HepG2 (cell line): ENCODE results near the gene RAC3. TPM values are rescaled to one million over a fixed set of nuclear protein-coding genes. Genes with fewer than 3 reads are reported as not detected.

Source experiments
- BORCS8-MEF2B ChIP-seq: sonication (generic); formaldehyde crosslinking; IDR thresholded peaks from 2 replicates; pipeline ENCODE4 v1.8.0; 2022; ENCODE audit warnings: mild to moderate bottlenecking, missing genetic modification reagents
- EED ChIP-seq: sonication (generic); formaldehyde crosslinking; IDR thresholded peaks from 2 replicates; pipeline ENCODE4 v1.5.0; 2020; ENCODE audit warnings: mild to moderate bottlenecking, missing genetic modification reagents
- FOXO1 ChIP-seq: sonication (generic); formaldehyde crosslinking; IDR thresholded peaks from 2 replicates; pipeline ENCODE4 v1.4.0; 2020; ENCODE audit warnings: missing genetic modification reagents
- HMG20B ChIP-seq: conservative IDR thresholded peaks from 2 replicates; pipeline ENCODE4 v1.6.1; 2016; ENCODE audit warnings: missing genetic modification reagents, missing compliant biosample characterization
- KLF13 ChIP-seq: sonication (generic); formaldehyde crosslinking; IDR thresholded peaks from 2 replicates; pipeline ENCODE4 v1.4.0; 2020; ENCODE audit warnings: mild to moderate bottlenecking, missing genetic modification reagents
- RBM22 ChIP-seq: fragments of 200-400 bp; formaldehyde crosslinking; optimal IDR thresholded peaks from 2 replicates; pipeline ENCODE3; 2017; ENCODE audit warnings: mild to moderate bottlenecking, low read length, moderate library complexity
- ZBTB8A ChIP-seq: sonication (generic); formaldehyde crosslinking; IDR thresholded peaks from 2 replicates; pipeline ENCODE4 v1.4.0; 2020; ENCODE audit warnings: mild to moderate bottlenecking, low read depth, missing genetic modification reagents, borderline replicate concordance
- ZNF337 ChIP-seq: sonication (generic); formaldehyde crosslinking; IDR thresholded peaks from 2 replicates; pipeline ENCODE4 v1.5.1; 2020; ENCODE audit warnings: missing genetic modification reagents, low read depth, mild to moderate bottlenecking, borderline replicate concordance
- ZNF883 ChIP-seq: sonication (generic); formaldehyde crosslinking; IDR thresholded peaks from 2 replicates; pipeline ENCODE4 v1.5.1; 2020; ENCODE audit warnings: mild to moderate bottlenecking, missing genetic modification reagents; ENCODE audit errors: not compliant biosample characterization
- polyA plus RNA-seq, 8 experiments: library from polyadenylated mRNA; depleted of rRNA in 3 of 8; stranded (reverse) in 7 of 8; unstranded in 1 of 8; fragments of >200 nt; fragmentation: Illumina TruSeq in 4 of 8; extraction: Trizol in 4 of 8; gene quantifications; 2 replicates each; pipeline versions ENCODE4 v1.2.1 to v1.2.3, GENCODE V29; 2011 to 2016; ENCODE audit warnings: low read depth in 4 of 8, missing spikeins in 1 of 8, mixed read lengths in 1 of 8; ENCODE audit not compliant: insufficient read depth in 1 of 8
- total RNA-seq, 5 experiments: library from RNA; depleted of rRNA; stranded (reverse); fragments of >200 nt; fragmentation: Illumina TruSeq; extraction: Trizol; gene quantifications; 2 replicates each; pipeline ENCODE4 v1.2.3, GENCODE V29; 2016; ENCODE audit warnings: low read depth in 1 of 5
- TF ChIP-seq, protein P1 (sequence below): sonication (generic); formaldehyde crosslinking; IDR thresholded peaks from 2 replicates; pipeline ENCODE4 v1.4.0; 2020; ENCODE audit warnings: mild to moderate bottlenecking, missing genetic modification reagents
- TF ChIP-seq, protein P2 (sequence below): IDR thresholded peaks from 2 replicates; pipeline ENCODE4 v1.6.1; 2018; ENCODE audit warnings: missing genetic modification reagents
- TF ChIP-seq, protein P3 (sequence below): sonication (generic); formaldehyde crosslinking; IDR thresholded peaks from 2 replicates; pipeline ENCODE4 v1.8.0; 2022; ENCODE audit warnings: mild to moderate bottlenecking, missing genetic modification reagents, borderline replicate concordance
- TF ChIP-seq, protein P4 (sequence below): sonication (generic); formaldehyde crosslinking; IDR thresholded peaks from 2 replicates; pipeline ENCODE4 v1.5.1; 2020; ENCODE audit warnings: missing genetic modification reagents, mild to moderate bottlenecking, borderline replicate concordance
- TF ChIP-seq, protein P5 (sequence below): sonication (generic); formaldehyde crosslinking; IDR thresholded peaks from 2 replicates; pipeline ENCODE4 v1.5.0; 2020; ENCODE audit warnings: missing genetic modification reagents
- TF ChIP-seq, protein P6 (sequence below): sonication (generic); formaldehyde crosslinking; IDR thresholded peaks from 2 replicates; pipeline ENCODE4 v1.8.0; 2022; ENCODE audit warnings: missing genetic modification reagents, mild to moderate bottlenecking, inconsistent platforms, borderline replicate concordance
- TF ChIP-seq, protein P7 (sequence below): sonication (generic); formaldehyde crosslinking; IDR thresholded peaks from 2 replicates; pipeline ENCODE4 v1.4.0; 2020; ENCODE audit warnings: missing genetic modification reagents

The RAC3 gene
- total and polyA plus RNA-seq, 2 of the 13 experiments (the other 11 are each of a cell fraction or from before 2014, with no cell fraction given), result 10.5 to 21.3 TPM

DNA sequence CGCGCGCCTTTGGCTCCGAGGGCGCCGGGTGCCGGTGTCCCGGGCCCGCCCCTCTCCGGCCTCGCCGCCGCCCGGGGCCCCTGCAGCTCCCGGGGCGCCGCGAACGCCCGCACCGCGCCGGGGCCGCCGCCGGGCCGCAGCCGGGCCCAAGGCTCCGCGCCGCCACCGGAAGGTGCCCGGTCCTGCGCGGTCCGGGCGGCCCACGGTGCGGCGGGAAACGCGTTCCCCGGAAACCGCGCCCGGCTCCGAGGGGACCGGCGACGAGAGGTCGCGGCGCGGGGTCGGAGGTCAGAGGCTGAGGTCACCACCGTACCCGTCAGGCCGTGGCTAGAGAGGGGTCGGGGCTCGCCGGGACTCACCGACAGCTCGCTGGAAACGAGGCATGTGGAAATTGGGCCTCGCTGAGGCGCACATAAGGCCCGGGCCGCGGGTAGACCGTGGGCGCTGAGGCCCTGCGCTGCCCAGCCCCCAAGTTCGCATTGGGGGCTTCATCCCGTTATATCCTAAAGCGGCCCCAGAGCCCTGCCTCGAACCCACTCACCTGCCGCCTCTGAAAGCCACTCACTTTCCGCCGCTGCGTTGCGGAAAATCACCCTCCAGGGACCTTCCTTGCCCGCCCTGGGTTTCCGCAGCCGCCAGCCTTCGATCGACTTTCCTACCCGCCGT is 34.3 kb downstream of the RAC3 start, which contains the start of gene DUS1L (continued):
- TF ChIP-seq, protein P1, sequence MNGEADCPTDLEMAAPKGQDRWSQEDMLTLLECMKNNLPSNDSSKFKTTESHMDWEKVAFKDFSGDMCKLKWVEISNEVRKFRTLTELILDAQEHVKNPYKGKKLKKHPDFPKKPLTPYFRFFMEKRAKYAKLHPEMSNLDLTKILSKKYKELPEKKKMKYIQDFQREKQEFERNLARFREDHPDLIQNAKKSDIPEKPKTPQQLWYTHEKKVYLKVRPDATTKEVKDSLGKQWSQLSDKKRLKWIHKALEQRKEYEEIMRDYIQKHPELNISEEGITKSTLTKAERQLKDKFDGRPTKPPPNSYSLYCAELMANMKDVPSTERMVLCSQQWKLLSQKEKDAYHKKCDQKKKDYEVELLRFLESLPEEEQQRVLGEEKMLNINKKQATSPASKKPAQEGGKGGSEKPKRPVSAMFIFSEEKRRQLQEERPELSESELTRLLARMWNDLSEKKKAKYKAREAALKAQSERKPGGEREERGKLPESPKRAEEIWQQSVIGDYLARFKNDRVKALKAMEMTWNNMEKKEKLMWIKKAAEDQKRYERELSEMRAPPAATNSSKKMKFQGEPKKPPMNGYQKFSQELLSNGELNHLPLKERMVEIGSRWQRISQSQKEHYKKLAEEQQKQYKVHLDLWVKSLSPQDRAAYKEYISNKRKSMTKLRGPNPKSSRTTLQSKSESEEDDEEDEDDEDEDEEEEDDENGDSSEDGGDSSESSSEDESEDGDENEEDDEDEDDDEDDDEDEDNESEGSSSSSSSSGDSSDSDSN (CRISPR knock-in tag), result peak; percentile 83
- TF ChIP-seq, protein P2, sequence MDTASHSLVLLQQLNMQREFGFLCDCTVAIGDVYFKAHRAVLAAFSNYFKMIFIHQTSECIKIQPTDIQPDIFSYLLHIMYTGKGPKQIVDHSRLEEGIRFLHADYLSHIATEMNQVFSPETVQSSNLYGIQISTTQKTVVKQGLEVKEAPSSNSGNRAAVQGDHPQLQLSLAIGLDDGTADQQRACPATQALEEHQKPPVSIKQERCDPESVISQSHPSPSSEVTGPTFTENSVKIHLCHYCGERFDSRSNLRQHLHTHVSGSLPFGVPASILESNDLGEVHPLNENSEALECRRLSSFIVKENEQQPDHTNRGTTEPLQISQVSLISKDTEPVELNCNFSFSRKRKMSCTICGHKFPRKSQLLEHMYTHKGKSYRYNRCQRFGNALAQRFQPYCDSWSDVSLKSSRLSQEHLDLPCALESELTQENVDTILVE (CRISPR knock-in tag), result peak; percentile 99
- TF ChIP-seq, protein P3, sequence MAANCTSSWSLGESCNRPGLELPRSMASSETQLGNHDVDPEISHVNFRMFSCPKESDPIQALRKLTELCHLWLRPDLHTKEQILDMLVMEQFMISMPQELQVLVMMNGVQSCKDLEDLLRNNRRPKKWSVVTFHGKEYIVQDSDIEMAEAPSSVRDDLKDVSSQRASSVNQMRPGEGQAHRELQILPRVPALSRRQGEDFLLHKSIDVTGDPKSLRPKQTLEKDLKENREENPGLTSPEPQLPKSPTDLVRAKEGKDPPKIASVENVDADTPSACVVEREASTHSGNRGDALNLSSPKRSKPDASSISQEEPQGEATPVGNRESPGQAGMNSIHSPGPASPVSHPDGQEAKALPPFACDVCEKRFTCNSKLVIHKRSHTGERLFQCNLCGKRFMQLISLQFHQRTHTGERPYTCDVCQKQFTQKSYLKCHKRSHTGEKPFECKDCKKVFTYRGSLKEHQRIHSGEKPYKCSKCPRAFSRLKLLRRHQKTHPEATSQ (CRISPR knock-in tag), result 0 out of 2 replicates have a peak, but pooled peaks have one; percentile 19
- TF ChIP-seq BORCS8-MEF2B (CRISPR knock-in tag), result peak; percentile 86; the same call in 1 of the 2 replicates
- TF ChIP-seq ZBTB8A (CRISPR knock-in tag), result no peak
- no peak; the same call in 1 of the 2 replicates for TF ChIP-seq KLF13 (CRISPR knock-in tag)
- TF ChIP-seq FOXO1 (CRISPR knock-in tag), result peak; percentile 90
- TF ChIP-seq, protein P4, sequence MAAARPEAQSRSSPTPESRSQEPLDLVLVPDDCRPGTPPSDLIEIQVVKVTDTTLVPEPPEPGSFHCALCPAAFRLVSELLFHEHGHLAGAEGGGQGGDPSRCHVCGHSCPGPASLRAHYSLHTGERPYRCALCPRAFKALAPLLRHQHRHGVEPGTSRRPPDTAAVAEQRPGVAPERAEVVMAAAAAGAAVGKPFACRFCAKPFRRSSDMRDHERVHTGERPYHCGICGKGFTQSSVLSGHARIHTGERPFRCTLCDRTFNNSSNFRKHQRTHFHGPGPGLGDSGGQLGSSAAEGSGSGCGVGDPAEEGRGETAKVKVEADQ, result peak; percentile 98
- peak; percentile 48; the same call in 1 of the 2 replicates for TF ChIP-seq EED (CRISPR knock-in tag)
- peak; percentile 41; the same call in 1 of the 2 replicates for TF ChIP-seq ZNF337 (CRISPR knock-in tag)
- peak; percentile 39 for TF ChIP-seq RBM22
- peak; percentile 69 for TF ChIP-seq ZNF883 (CRISPR knock-in tag)
- TF ChIP-seq, protein P5, sequence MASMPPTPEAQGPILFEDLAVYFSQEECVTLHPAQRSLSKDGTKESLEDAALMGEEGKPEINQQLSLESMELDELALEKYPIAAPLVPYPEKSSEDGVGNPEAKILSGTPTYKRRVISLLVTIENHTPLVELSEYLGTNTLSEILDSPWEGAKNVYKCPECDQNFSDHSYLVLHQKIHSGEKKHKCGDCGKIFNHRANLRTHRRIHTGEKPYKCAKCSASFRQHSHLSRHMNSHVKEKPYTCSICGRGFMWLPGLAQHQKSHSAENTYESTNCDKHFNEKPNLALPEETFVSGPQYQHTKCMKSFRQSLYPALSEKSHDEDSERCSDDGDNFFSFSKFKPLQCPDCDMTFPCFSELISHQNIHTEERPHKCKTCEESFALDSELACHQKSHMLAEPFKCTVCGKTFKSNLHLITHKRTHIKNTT (CRISPR knock-in tag), result 0 out of 2 replicates have a peak, but pooled peaks have one; percentile 37
- TF ChIP-seq, protein P6, sequence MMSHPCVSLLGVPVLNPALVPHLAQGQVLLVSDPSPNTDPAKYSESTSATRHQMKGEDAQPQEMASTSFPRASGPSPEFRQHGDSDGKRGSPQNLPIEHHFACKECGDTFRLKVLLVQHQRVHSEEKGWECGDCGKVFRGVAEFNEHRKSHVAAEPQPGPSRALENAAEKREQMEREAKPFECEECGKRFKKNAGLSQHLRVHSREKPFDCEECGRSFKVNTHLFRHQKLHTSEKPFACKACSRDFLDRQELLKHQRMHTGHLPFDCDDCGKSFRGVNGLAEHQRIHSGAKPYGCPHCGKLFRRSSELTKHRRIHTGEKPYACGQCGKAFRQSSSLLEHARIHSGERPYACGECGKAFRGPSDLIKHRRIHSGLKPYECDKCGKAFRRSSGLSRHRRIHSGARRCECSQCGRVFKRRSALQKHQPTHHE, result no peak
- TF ChIP-seq HMG20B (CRISPR knock-in tag), result 0 out of 2 replicates have a peak, but pooled peaks have one; percentile 61
- TF ChIP-seq, protein P7, sequence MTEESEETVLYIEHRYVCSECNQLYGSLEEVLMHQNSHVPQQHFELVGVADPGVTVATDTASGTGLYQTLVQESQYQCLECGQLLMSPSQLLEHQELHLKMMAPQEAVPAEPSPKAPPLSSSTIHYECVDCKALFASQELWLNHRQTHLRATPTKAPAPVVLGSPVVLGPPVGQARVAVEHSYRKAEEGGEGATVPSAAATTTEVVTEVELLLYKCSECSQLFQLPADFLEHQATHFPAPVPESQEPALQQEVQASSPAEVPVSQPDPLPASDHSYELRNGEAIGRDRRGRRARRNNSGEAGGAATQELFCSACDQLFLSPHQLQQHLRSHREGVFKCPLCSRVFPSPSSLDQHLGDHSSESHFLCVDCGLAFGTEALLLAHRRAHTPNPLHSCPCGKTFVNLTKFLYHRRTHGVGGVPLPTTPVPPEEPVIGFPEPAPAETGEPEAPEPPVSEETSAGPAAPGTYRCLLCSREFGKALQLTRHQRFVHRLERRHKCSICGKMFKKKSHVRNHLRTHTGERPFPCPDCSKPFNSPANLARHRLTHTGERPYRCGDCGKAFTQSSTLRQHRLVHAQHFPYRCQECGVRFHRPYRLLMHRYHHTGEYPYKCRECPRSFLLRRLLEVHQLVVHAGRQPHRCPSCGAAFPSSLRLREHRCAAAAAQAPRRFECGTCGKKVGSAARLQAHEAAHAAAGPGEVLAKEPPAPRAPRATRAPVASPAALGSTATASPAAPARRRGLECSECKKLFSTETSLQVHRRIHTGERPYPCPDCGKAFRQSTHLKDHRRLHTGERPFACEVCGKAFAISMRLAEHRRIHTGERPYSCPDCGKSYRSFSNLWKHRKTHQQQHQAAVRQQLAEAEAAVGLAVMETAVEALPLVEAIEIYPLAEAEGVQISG (CRISPR knock-in tag), result peak; percentile 96
